ENCODE data around the gene TLR10.

The TLR10 gene

GRCh38 chr4:38765382-38765781 is 17.4 kb downstream of the TLR10 start:
- no peak for TF ChIP-seq CTCF (IDR thresholded peaks at IDR 0.05; ENCODE audit: insufficient read depth, low read depth, low read length, missing control alignments)
- H3K4me3 ChIP-seq (ENCODE audit: low read depth, low read length) = no peak overlapping the region
- no peak for DNase-seq (ENCODE audit: low read depth)

GRCh38 chr4:38764277-38764676 is 18.5 kb downstream of the TLR10 start:
- no peak for TF ChIP-seq CTCF (IDR thresholded peaks at IDR 0.05; ENCODE audit: insufficient read depth, low read depth, low read length, missing control alignments)
- H3K4me3 ChIP-seq (ENCODE audit: low read depth, low read length) = no peak overlapping the region
- DNase-seq (ENCODE audit: low read depth) = peak; percentile 53

GRCh38 chr4:38762560-38762959 is 20.2 kb downstream of the TLR10 start:
- no peak for TF ChIP-seq CTCF (IDR thresholded peaks at IDR 0.05; ENCODE audit: insufficient read depth, low read depth, low read length, missing control alignments)
- peak overlapping the region; percentile 60 for H3K4me3 ChIP-seq (ENCODE audit: low read depth, low read length)
- peak; percentile 89 for DNase-seq (ENCODE audit: low read depth)

- H3K4me3 ChIP-seq (ENCODE audit: low read depth, low read length) = peak overlapping the region; percentile 60
- DNase-seq (ENCODE audit: low read depth) = no peak
- TF ChIP-seq CTCF (IDR thresholded peaks at IDR 0.05; ENCODE audit: insufficient read depth, low read depth, low read length, missing control alignments) = no peak
Measured at GRCh38 chr4:38759790-38760122, 23.0 kb downstream of the TLR10 start.

GRCh38 chr4:38759113-38759789 is 23.5 kb downstream of the TLR10 start:
- peak; percentile 56 for TF ChIP-seq CTCF (IDR thresholded peaks at IDR 0.05; ENCODE audit: insufficient read depth, low read depth, low read length, missing control alignments)
- DNase-seq (ENCODE audit: low read depth) = peak; percentile 83

GRCh38 chr4:38757945-38758600 is 24.7 kb downstream of the TLR10 start:
- DNase-seq (ENCODE audit: low read depth) = peak; percentile 67
- peak; percentile 43 for TF ChIP-seq CTCF (IDR thresholded peaks at IDR 0.05; ENCODE audit: insufficient read depth, low read depth, low read length, missing control alignments)

More at GRCh38 chr4:38759113-38759789, 23.5 kb downstream of the TLR10 start:
- no peak overlapping the region for H3K4me3 ChIP-seq (ENCODE audit: low read depth, low read length)

More at GRCh38 chr4:38757945-38758600, 24.7 kb downstream of the TLR10 start:
- H3K4me3 ChIP-seq (ENCODE audit: low read depth, low read length) = no peak overlapping the region

Data from GM12865 (cell line).